Lower leg skin (tissue), 4 donors: ENCODE measurements around the gene SPECC1L. TPM values are rescaled to one million over a fixed set of nuclear protein-coding genes. Genes with fewer than 3 reads are reported as not detected.

ENCODE experiments used
- DNase-seq, 2 donors: peaks; one replicate each; pipeline ENCODE4 v3.0.0-alpha.2; 2019; ENCODE audit warnings: low spot score in 2 of 2
- H3K4me3 ChIP-seq: fragments of 200-600 bp; sonication (generic); 2 replicates; pipeline ENCODE4 v1.5.1; 2017; ENCODE audit warnings: mild to moderate bottlenecking, low read depth; ENCODE audit not compliant: poor library complexity, severe bottlenecking
- POLR2A ChIP-seq, 2 donors: fragments of 450-650 bp; IDR thresholded peaks; one replicate each; pipeline ENCODE4 v1.6.1; 2016 to 2017; ENCODE audit warnings: antibody characterized with exemption in 2 of 2, mild to moderate bottlenecking in 1 of 2, moderate library complexity in 1 of 2
- WGBS, 2 donors: methylation state at CpG; one replicate each; pipeline ENCODE4 v1.1.5; 2018; 5-methylcytosine and 5-hydroxymethylcytosine counted together
- intact Hi-C: fragments of 100-400 bp; cut with DNase I; formaldehyde crosslinking; loops from one replicate; pipeline ENCODE4 v1.15.0; 2023; ENCODE audit warnings: low total_unique reads
- total RNA-seq, 4 donors: library from RNA; depleted of rRNA; stranded (reverse); fragments of >200 nt; gene quantifications; one replicate each; pipeline ENCODE4 v1.1.0, GENCODE V29; 2016
- TF ChIP-seq, protein P1 (sequence below), 3 donors: fragments of 450-650 bp; IDR thresholded peaks; one replicate each; pipeline ENCODE4 v1.5.1; 2016; ENCODE audit warnings: antibody characterized with exemption in 3 of 3, mild to moderate bottlenecking in 3 of 3, moderate library complexity in 2 of 3

The SPECC1L gene
- total RNA-seq, 4 donors from 2014 or later: 17.6 to 30.6 (median 23.3) TPM

DNA sequence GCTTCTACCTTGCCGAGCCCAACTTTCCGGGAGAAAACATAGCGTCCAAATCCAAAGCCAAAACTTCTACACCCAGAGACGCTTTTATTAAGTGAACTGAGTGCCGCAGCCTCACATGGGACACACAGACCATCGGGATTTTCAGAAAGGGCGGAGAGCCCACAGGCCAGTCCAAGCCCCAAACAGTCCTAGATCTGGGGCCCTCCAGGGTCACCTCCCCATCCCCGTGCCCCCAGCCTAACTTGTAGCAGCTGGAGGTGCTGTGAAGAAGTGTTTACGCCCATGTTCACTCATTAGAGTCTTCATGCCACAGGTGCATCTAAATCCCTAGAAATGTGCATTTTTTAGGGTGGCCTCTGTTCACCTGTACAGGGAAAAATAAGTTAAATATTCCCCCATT is 142.6 kb downstream of the SPECC1L start:
- no peak for TF ChIP-seq POLR2A (IDR thresholded peaks at IDR 0.05)
- no peak for DNase-seq
- intact Hi-C loops: no loop called here
- no peak overlapping the region for H3K4me3 ChIP-seq
- WGBS, 2 donors: 92 to 94% methylated on average over 9 of the region's 9 CpGs

DNA sequence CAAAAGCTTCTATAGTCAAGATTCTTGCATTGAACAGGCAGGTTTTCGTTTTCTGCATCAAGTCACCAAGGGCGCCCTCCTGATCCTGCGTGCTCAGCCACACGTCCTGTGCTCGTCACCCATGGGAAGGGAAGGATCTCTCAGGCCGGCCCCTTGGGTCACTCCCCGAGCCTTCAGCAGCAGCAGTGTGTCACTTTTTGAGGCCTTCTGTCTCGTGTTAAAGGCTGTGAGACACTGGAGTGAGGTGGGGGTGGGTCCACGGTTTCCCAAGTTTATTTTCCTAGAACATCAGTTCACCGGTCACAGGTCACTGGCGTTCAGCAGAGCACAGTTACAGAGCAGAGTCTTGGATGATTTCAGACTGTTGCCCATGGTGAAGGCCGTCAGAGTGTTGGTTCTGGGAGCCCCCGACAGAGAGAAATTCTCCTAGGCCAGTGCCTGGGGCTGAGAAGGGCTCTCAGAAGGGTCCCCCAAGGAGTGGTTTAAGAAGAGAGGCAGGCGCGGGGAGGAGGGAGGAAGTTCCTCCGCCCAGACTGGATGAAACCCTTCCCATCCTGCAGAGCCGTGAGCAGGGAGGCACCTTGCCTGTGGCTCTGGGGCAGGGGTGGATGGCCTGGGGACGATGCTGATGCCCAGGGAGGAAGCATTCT is 143.2 kb downstream of the SPECC1L start:
- no peak for TF ChIP-seq POLR2A (IDR thresholded peaks at IDR 0.05)
- TF ChIP-seq, protein P1, sequence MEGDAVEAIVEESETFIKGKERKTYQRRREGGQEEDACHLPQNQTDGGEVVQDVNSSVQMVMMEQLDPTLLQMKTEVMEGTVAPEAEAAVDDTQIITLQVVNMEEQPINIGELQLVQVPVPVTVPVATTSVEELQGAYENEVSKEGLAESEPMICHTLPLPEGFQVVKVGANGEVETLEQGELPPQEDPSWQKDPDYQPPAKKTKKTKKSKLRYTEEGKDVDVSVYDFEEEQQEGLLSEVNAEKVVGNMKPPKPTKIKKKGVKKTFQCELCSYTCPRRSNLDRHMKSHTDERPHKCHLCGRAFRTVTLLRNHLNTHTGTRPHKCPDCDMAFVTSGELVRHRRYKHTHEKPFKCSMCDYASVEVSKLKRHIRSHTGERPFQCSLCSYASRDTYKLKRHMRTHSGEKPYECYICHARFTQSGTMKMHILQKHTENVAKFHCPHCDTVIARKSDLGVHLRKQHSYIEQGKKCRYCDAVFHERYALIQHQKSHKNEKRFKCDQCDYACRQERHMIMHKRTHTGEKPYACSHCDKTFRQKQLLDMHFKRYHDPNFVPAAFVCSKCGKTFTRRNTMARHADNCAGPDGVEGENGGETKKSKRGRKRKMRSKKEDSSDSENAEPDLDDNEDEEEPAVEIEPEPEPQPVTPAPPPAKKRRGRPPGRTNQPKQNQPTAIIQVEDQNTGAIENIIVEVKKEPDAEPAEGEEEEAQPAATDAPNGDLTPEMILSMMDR (IDR thresholded peaks at IDR 0.05): no peak
- peak in 1 of 2 donors; percentile 54 for DNase-seq
- WGBS, 2 donors: 88 to 92% methylated on average over 18 of the region's 18 CpGs
- H3K4me3 ChIP-seq: no peak overlapping the region
- intact Hi-C loops: no loop called here

DNA sequence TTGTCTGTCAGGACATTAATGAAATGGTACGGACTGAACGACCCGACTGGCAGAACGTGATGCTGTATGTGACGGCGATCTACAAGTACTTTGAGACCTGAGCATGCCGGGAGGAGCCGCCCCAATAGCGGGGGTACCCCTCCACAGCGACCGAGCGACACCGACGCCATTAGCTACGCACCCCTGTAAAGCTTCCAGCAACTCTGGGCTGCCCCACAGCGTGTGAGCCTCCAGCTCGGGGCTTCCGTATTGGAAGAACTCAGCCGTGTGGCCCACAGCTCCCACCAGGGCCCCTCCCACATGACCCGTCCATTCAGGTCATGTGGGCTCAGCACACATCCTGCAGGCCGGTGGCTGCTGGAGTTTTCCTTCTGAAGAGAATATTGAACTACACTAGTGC is 143.9 kb downstream of the SPECC1L start:
- intact Hi-C loops: no loop called here
- no peak for TF ChIP-seq POLR2A (IDR thresholded peaks at IDR 0.05)
- TF ChIP-seq, protein P1 (IDR thresholded peaks at IDR 0.05): no peak
- 86 to 91% methylated on average over 18 to 21 of the region's 21 CpGs for WGBS, 2 donors
- peak in 1 of 2 donors; percentile 72 for DNase-seq
- no peak overlapping the region for H3K4me3 ChIP-seq

DNA sequence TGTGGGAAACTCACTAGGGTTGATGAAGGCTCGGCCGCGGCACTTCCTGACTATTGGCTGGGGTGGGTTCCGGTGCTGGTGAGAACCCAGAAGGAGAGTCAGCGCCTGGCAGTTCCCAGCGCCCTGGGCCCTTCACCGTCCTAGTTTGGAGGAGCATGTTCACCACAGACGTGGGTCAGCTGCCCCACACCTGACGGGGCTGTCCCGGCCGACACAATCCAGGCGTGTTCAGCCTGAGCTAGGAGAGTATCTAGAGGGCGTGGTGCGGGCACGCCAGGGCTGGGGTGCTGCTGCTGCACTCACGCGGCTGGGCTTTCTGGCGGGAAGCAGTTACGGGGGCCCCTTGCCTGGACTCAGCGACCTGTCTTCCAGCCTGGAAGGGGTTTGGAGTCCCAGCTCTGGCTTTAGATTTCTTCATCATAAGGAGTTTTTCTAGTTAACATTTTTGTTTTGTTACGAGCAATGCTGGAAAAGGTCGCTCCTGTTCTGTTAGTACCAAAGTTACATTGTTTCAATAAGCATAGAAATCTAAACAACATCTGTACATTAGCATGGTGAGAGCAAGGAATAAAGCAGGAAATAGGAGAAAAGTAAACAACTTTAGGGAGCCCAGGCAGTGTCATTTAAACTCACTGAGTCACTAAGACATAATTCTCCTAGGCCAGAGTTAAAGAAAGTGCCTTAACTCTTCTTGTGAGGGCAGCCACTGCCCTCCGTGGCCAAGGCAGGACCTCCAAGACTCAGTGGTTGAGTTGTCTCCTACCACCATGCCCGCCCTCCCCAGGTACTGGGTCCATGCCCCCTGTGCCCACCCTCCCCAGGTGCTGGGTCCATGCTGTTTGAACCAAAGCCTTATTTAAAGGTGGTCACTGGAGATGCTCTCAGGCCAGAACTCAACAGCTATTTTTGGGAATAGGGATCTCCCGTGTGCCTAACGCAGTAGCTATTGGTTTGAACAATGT is 144.6 kb downstream of the SPECC1L start:
- intact Hi-C loops: no loop called here
- no peak overlapping the region for H3K4me3 ChIP-seq
- TF ChIP-seq, protein P1 (IDR thresholded peaks at IDR 0.05): no peak
- 83 to 85% methylated on average over 24 to 25 of the region's 26 CpGs for WGBS, 2 donors
- DNase-seq: peak in 1 of 2 donors; percentile 80

DNA sequence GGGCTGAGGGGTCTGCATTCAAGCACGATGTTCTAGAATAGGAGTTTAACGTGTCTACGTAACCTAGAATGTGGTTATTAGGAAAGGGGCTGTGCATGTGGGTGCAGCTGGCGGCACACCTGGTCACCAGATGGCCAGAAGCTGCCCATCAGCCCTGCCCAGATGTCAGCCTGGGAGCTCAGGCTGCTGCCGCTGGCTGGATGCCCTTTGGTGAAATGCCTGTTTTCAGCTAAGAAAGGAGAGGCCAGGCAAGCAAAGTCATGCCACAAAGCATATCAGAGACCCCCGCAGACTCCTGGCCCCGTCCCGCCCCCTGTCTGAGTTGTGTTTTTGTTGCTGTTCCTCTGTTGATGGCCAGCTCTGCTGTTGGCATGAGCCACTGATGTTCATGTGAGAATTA is 145.5 kb downstream of the SPECC1L start:
- no peak for DNase-seq
- WGBS, 2 donors: 66 to 90% methylated on average over 8 of the region's 8 CpGs
- H3K4me3 ChIP-seq: no peak overlapping the region
- intact Hi-C loops: no loop called here
- TF ChIP-seq, protein P1 (IDR thresholded peaks at IDR 0.05): no peak
- no peak for TF ChIP-seq POLR2A (IDR thresholded peaks at IDR 0.05)

DNA sequence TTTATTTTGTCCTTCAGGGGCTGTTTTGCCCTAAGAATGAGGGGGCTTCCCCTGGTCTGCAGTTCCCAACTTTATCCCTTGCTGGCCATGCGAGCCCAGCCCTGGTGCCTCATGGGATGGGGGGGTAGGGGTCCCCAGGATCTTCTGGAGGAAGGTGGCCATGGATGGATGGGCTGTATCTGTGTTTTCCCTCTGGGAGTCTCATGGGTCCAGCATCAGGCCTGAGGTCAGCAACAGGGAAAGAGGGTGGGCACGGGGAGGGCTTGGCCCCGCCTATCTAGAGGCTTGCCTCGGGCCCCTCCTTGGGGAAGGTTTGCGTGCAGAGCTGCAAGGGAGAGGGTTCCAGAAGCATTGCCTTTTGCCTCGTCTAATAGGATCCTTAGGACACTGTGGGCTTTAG is 146.0 kb downstream of the SPECC1L start:
- WGBS, 2 donors: 77 to 78% methylated on average over 6 of the region's 6 CpGs
- peak in 1 of 2 donors; percentile 58 for DNase-seq
- H3K4me3 ChIP-seq: no peak overlapping the region
- TF ChIP-seq, protein P1 (IDR thresholded peaks at IDR 0.05): no peak
- intact Hi-C loops: no loop called here
